GM12874 (cell line): Measurements from ENCODE around the gene ACSF3.

Experiments used
- CTCF ChIP-seq: IDR thresholded peaks from 2 replicates; pipeline ENCODE4 v1.5.1; 2011; ENCODE audit warnings: low read depth, mild to moderate bottlenecking, control low read depth, low read length, moderate library complexity; ENCODE audit not compliant: insufficient read depth

ACSF3 gene

GRCh38 chr16:89177501-89177900 lies 83.8 kb downstream of the ACSF3 start:
- TF ChIP-seq CTCF, result no peak

- no peak for TF ChIP-seq CTCF
Observed at GRCh38 chr16:89178453-89179147, 84.9 kb downstream of the ACSF3 start.

- TF ChIP-seq CTCF, result no peak
Observed at GRCh38 chr16:89179148-89179484, 85.5 kb downstream of the ACSF3 start.

- no peak for TF ChIP-seq CTCF
Observed at GRCh38 chr16:89179656-89180315, 86.1 kb downstream of the ACSF3 start.

GRCh38 chr16:89183463-89183862 lies 89.8 kb downstream of the ACSF3 start:
- TF ChIP-seq CTCF, result no peak

- no peak for TF ChIP-seq CTCF
Observed at GRCh38 chr16:89183975-89184676, 90.5 kb downstream of the ACSF3 start.

- TF ChIP-seq CTCF, result no peak
Observed at GRCh38 chr16:89184677-89184932, 91.0 kb downstream of the ACSF3 start.
